ENCODE data around the gene ARHGAP40.
A peak's percentile ranks its signal among the peaks of the same experiment; 100 is the strongest.

The ARHGAP40 gene

DNA sequence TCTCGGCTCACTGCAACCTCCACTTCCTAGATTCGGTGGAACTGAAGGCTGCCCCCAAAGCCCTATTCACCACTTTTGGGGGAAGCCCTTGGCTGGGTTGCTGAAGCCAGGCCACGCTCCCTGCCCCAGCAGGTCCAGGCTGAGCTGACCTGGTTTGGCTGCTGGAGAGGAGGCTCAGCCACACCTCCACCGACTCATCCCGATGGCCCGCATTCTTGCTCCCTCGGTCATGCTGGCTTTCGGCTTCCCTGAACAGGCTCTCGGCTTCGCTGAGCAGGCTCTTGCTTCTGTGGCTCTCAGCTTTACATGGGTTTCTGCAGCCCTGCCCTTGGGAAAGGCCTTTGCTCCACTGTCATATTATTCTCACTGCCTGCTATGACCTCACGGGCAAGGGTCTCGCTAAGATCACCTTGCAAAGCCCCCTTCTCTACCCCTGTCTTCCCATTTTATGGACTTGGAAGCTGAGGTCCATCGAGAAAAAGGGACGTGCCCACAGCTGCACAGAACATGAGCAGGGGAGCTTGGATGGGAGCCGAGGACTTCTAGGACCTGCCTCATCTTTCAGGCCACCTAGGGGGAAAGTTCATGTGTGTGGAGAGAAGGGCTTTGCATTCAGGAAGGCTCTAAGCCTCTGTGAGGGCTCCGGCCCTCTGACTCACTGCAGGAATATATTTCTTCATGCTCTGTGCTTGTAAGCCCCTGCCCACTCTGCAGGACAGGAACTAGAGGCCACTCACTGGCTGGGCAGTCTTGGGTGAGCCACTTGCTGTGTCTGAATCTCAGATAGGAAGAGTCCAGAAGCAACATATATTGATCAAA, 15.6 kb downstream of the ARHGAP40 start:
- no peak overlapping the region for H3K27ac ChIP-seq (replicated peaks; ENCODE audit: low read length)
- H3K36me3 ChIP-seq (replicated peaks in 1 of 2; ENCODE audit: control insufficient read depth in 2 of 2, insufficient read depth in 2 of 2, low read length in 2 of 2), result no peaks in the 10 kb centered on the region
- H3K14ac ChIP-seq (ENCODE audit: low read length), result peak overlapping the region; percentile 3
- no peak overlapping the region for H4K8ac ChIP-seq (ENCODE audit: low read depth, low read length)
- H3K9ac ChIP-seq (ENCODE audit: low read depth, low read length, poor library complexity), result no peak overlapping the region
- no peak overlapping the region for H3K23ac ChIP-seq (ENCODE audit: low read depth, low read length, poor library complexity)
- H3K9me3 ChIP-seq (replicated peaks in 1 of 2; ENCODE audit: control insufficient read depth in 2 of 2, insufficient read depth in 1 of 2, low read depth in 1 of 2, low read length in 2 of 2), result peaks cover 0 to 4% of the 10 kb centered on the region in 2 donors
- no peak overlapping the region for H2AFZ ChIP-seq (ENCODE audit: low read length)
- H2BK15ac ChIP-seq (ENCODE audit: low read length), result no peak overlapping the region
- no peak overlapping the region for H2BK5ac ChIP-seq (ENCODE audit: low read length)
- H3K4me2 ChIP-seq (ENCODE audit: insufficient read depth, low read length, poor library complexity, severe bottlenecking), result no peak overlapping the region
- H3K79me1 ChIP-seq (ENCODE audit: low read depth, low read length), result no peaks in the 10 kb centered on the region
- no peak overlapping the region for H2BK12ac ChIP-seq (ENCODE audit: low read length)
- no peak overlapping the region for H3K18ac ChIP-seq (ENCODE audit: low read length)
- DNase-seq (ENCODE audit: low spot score), result no peak
- H3K4ac ChIP-seq (ENCODE audit: low read length), result no peak overlapping the region
- H3K4me1 ChIP-seq (ENCODE audit: control insufficient read depth in 2 of 2, insufficient read depth in 1 of 2, low read depth in 1 of 2, low read length in 2 of 2), result no peaks in the 10 kb centered on the region
- H3K27me3 ChIP-seq (ENCODE audit: control insufficient read depth in 3 of 3, insufficient read depth in 3 of 3, low read depth in 1 of 3, low read length in 3 of 3), result peaks cover 0 to 49% (median 0%) of the 10 kb centered on the region in 3 experiments
- WGBS, 2 donors (ENCODE audit: extremely low coverage in 2 of 2, insufficient read length in 2 of 2, insufficient replicate concordance in 1 of 2), result no CpG with 5 or more reads among the region's 16 CpGs
- H4K91ac ChIP-seq (ENCODE audit: low read depth, low read length, poor library complexity), result no peak overlapping the region
- H2AK5ac ChIP-seq (ENCODE audit: low read depth, low read length), result no peak overlapping the region
- no peak overlapping the region for H3K4me3 ChIP-seq (ENCODE audit: low read length in 2 of 2)
- no peak overlapping the region for H2BK120ac ChIP-seq (ENCODE audit: low read depth, low read length)

DNA sequence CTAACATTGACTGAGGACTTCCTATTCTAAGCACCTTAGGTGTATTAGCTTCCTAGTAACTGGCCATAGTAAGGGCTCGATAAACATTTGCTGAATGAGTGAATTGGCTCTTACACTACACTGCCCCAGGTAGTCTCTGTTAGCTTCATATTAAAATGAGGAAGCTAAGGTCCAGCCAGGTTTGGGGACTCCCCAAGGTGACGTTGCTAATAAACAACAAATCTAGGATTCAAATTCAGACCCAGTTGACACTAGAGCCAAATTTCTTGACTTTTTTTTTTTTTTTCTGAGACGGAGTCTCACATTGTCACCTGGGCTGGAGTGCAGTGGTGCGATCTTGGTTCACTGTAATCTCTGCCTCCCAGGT, 16.2 kb downstream of the ARHGAP40 start:
- Histone ChIP-seq H2AFZ (ENCODE audit: low read length) (no peak overlapping the region), H2BK120ac (ENCODE audit: low read depth, low read length) (no peak overlapping the region), H3K4me1 (ENCODE audit: control insufficient read depth in 2 of 2, insufficient read depth in 1 of 2, low read depth in 1 of 2, low read length in 2 of 2) (no peaks in the 10 kb centered on the region), H4K91ac (ENCODE audit: low read depth, low read length, poor library complexity) (no peak overlapping the region), H3K27me3 (ENCODE audit: control insufficient read depth in 3 of 3, insufficient read depth in 3 of 3, low read depth in 1 of 3, low read length in 3 of 3) (peaks cover 0 to 54% (median 0%) of the 10 kb centered on the region in 3 experiments), H3K4me3 (ENCODE audit: low read length in 2 of 2) (no peak overlapping the region), H3K27ac (replicated peaks; ENCODE audit: low read length) (no peak overlapping the region), H3K4me2 (ENCODE audit: insufficient read depth, low read length, poor library complexity, severe bottlenecking) (no peak overlapping the region), H3K9me3 (replicated peaks in 1 of 2; ENCODE audit: control insufficient read depth in 2 of 2, insufficient read depth in 1 of 2, low read depth in 1 of 2, low read length in 2 of 2) (peaks cover 0 to 4% of the 10 kb centered on the region in 2 donors), H2BK12ac (ENCODE audit: low read length) (no peak overlapping the region), H3K36me3 (replicated peaks in 1 of 2; ENCODE audit: control insufficient read depth in 2 of 2, insufficient read depth in 2 of 2, low read length in 2 of 2) (no peaks in the 10 kb centered on the region), H3K18ac (ENCODE audit: low read length) (no peak overlapping the region), H3K14ac (ENCODE audit: low read length) (no peak overlapping the region), H2BK15ac (ENCODE audit: low read length) (no peak overlapping the region), H4K8ac (ENCODE audit: low read depth, low read length) (no peak overlapping the region), H3K79me1 (ENCODE audit: low read depth, low read length) (no peaks in the 10 kb centered on the region), H3K4ac (ENCODE audit: low read length) (no peak overlapping the region), H2BK5ac (ENCODE audit: low read length) (no peak overlapping the region), H3K23ac (ENCODE audit: low read depth, low read length, poor library complexity) (no peak overlapping the region), H2AK5ac (ENCODE audit: low read depth, low read length) (no peak overlapping the region), H3K9ac (ENCODE audit: low read depth, low read length, poor library complexity) (no peak overlapping the region)
- WGBS, 2 donors (ENCODE audit: extremely low coverage in 2 of 2, insufficient read length in 2 of 2, insufficient replicate concordance in 1 of 2), result no CpG with 5 or more reads among the region's 4 CpGs
- no peak for DNase-seq (ENCODE audit: low spot score)

DNA sequence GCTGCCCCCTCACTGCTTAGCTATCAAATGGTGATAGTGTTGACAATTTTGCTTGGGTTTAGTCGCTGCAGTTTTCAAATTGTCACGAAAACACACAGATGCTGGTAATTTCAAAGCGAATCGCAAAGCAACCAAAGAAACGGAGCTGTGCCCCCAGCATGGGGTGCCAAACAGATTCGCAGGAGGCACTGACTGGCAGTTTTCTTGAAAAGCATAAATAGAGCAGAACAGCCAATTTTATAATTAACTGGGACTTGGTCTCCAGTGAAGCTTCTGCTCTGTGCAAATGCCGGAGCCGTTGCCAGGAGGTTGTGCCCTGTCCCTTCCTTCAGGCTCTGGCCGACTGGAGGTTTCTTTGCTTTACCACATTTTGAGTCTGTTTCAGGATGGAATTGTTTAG, 18.8 kb downstream of the ARHGAP40 start:
- Histone ChIP-seq H3K36me3 (replicated peaks in 1 of 2; ENCODE audit: control insufficient read depth in 2 of 2, insufficient read depth in 2 of 2, low read length in 2 of 2) (no peaks in the 10 kb centered on the region), H3K27me3 (ENCODE audit: control insufficient read depth in 3 of 3, insufficient read depth in 3 of 3, low read depth in 1 of 3, low read length in 3 of 3) (peaks cover 0 to 50% (median 0%) of the 10 kb centered on the region in 3 experiments), H4K91ac (ENCODE audit: low read depth, low read length, poor library complexity) (no peak overlapping the region), H2BK120ac (ENCODE audit: low read depth, low read length) (no peak overlapping the region), H2AFZ (ENCODE audit: low read length) (peak overlapping the region; percentile 27), H2BK12ac (ENCODE audit: low read length) (no peak overlapping the region), H3K4me1 (ENCODE audit: control insufficient read depth in 2 of 2, insufficient read depth in 1 of 2, low read depth in 1 of 2, low read length in 2 of 2) (no peaks in the 10 kb centered on the region), H3K4me2 (ENCODE audit: insufficient read depth, low read length, poor library complexity, severe bottlenecking) (no peak overlapping the region), H2BK5ac (ENCODE audit: low read length) (no peak overlapping the region), H3K27ac (replicated peaks; ENCODE audit: low read length) (no peak overlapping the region), H3K9me3 (replicated peaks in 1 of 2; ENCODE audit: control insufficient read depth in 2 of 2, insufficient read depth in 1 of 2, low read depth in 1 of 2, low read length in 2 of 2) (peaks cover 0 to 2% of the 10 kb centered on the region in 2 donors), H3K79me1 (ENCODE audit: low read depth, low read length) (no peaks in the 10 kb centered on the region), H3K23ac (ENCODE audit: low read depth, low read length, poor library complexity) (no peak overlapping the region), H2BK15ac (ENCODE audit: low read length) (no peak overlapping the region), H3K14ac (ENCODE audit: low read length) (no peak overlapping the region), H3K9ac (ENCODE audit: low read depth, low read length, poor library complexity) (no peak overlapping the region), H3K18ac (ENCODE audit: low read length) (no peak overlapping the region), H3K4me3 (ENCODE audit: low read length in 2 of 2) (no peak overlapping the region), H3K4ac (ENCODE audit: low read length) (no peak overlapping the region), H4K8ac (ENCODE audit: low read depth, low read length) (no peak overlapping the region), H2AK5ac (ENCODE audit: low read depth, low read length) (no peak overlapping the region)
- DNase-seq (ENCODE audit: low spot score), result no peak
- WGBS, 2 donors (ENCODE audit: extremely low coverage in 2 of 2, insufficient read length in 2 of 2, insufficient replicate concordance in 1 of 2), result no CpG with 5 or more reads among the region's 9 CpGs

DNA sequence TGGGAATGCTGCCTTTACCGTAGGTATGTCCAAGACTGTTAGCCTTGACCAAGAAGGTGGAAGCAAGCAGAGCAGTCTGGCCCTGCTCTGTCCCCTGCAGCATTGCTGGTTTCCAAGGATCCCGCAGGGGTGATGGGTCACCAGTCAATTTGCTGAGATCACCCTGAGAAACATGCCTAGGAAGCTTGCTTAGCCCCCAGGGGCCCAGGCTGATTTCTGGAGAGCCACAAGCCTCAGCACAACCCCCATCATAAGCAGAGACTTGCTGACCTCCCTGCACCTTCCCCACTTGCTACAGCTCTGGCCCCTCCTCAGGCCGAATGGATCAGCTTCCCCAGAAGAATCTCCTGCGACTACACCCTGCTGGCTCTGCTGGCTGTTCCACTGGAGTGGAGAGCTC, 21.5 kb downstream of the ARHGAP40 start:
- Histone ChIP-seq H3K79me1 (ENCODE audit: low read depth, low read length) (peaks cover 2% of the 10 kb centered on the region), H3K18ac (ENCODE audit: low read length) (no peak overlapping the region), H3K9ac (ENCODE audit: low read depth, low read length, poor library complexity) (no peak overlapping the region), H2BK12ac (ENCODE audit: low read length) (no peak overlapping the region), H3K27me3 (ENCODE audit: control insufficient read depth in 3 of 3, insufficient read depth in 3 of 3, low read depth in 1 of 3, low read length in 3 of 3) (peaks cover 0 to 45% (median 0%) of the 10 kb centered on the region in 3 experiments), H3K9me3 (replicated peaks in 1 of 2; ENCODE audit: control insufficient read depth in 2 of 2, insufficient read depth in 1 of 2, low read depth in 1 of 2, low read length in 2 of 2) (peaks cover 0 to 3% of the 10 kb centered on the region in 2 donors), H2AFZ (ENCODE audit: low read length) (no peak overlapping the region), H2AK5ac (ENCODE audit: low read depth, low read length) (no peak overlapping the region), H3K36me3 (replicated peaks in 1 of 2; ENCODE audit: control insufficient read depth in 2 of 2, insufficient read depth in 2 of 2, low read length in 2 of 2) (no peaks in the 10 kb centered on the region), H3K4me3 (ENCODE audit: low read length in 2 of 2) (no peak overlapping the region), H4K91ac (ENCODE audit: low read depth, low read length, poor library complexity) (no peak overlapping the region), H3K27ac (replicated peaks; ENCODE audit: low read length) (no peak overlapping the region), H2BK15ac (ENCODE audit: low read length) (no peak overlapping the region), H3K4ac (ENCODE audit: low read length) (no peak overlapping the region), H2BK120ac (ENCODE audit: low read depth, low read length) (no peak overlapping the region), H3K4me1 (ENCODE audit: control insufficient read depth in 2 of 2, insufficient read depth in 1 of 2, low read depth in 1 of 2, low read length in 2 of 2) (no peaks in the 10 kb centered on the region), H3K14ac (ENCODE audit: low read length) (no peak overlapping the region), H2BK5ac (ENCODE audit: low read length) (peak overlapping the region; percentile 7), H4K8ac (ENCODE audit: low read depth, low read length) (no peak overlapping the region), H3K4me2 (ENCODE audit: insufficient read depth, low read length, poor library complexity, severe bottlenecking) (no peak overlapping the region), H3K23ac (ENCODE audit: low read depth, low read length, poor library complexity) (no peak overlapping the region)
- no CpG with 5 or more reads among the region's 4 CpGs for WGBS, 2 donors (ENCODE audit: extremely low coverage in 2 of 2, insufficient read length in 2 of 2, insufficient replicate concordance in 1 of 2)
- DNase-seq (ENCODE audit: low spot score), result no peak

All from neuronal stem cell (in vitro differentiated cells).